ENCODE measurements around the gene SMAD1.

- no peak for TF ChIP-seq CTCF (conservative IDR thresholded peaks at IDR 0.05; ENCODE audit: low read depth, low read length)
- no peak for TF ChIP-seq POLR2A (IDR thresholded peaks at IDR 0.05; ENCODE audit: low read depth, low read length)
- TF ChIP-seq RAD21 (IDR thresholded peaks at IDR 0.05; ENCODE audit: low read length): no peak
- TF ChIP-seq RCOR1 (IDR thresholded peaks at IDR 0.05; ENCODE audit: insufficient replicate concordance, low read length): no peak
- no peak for TF ChIP-seq SMC3 (IDR thresholded peaks at IDR 0.05; ENCODE audit: low read depth, low read length)
Measured at GRCh38 chr4:145589916-145590702, 108.5 kb downstream of the SMAD1 start.
